ENCODE data around the gene CNTNAP2. TPM values are rescaled to one million over a fixed set of nuclear protein-coding genes. Genes with fewer than 3 reads are reported as not detected.

CNTNAP2 gene
- total RNA-seq, 1 experiment from 2014 or later, result 42.5 TPM

GRCh38 chr7:148433521-148434180 lies 2317.1 kb downstream of the CNTNAP2 start:
- peaks cover 13% of the 10 kb centered on the region for H3K4me1 Mint-ChIP-seq (ENCODE audit: low read depth, unreplicated experiment)
- H3K9me3 Mint-ChIP-seq (ENCODE audit: unreplicated experiment), result no peaks in the 10 kb centered on the region
- Histone ChIP-seq H3K9me3 (no peaks in the 10 kb centered on the region), H3K27me3 (replicated peaks; ENCODE audit: control insufficient read depth, insufficient read depth, low read length) (no peaks in the 10 kb centered on the region), H3K4me1 (0 out of 2 replicates have a peak, but pooled peaks cover 7% of the 10 kb centered on the region), H3K36me3 (ENCODE audit: control insufficient read depth, insufficient read depth, low read length) (no peaks in the 10 kb centered on the region), H3K4me3 (ENCODE audit: low read depth, low read length) (no peak overlapping the region)
- no peaks in the 10 kb centered on the region for H3K27me3 Mint-ChIP-seq (ENCODE audit: insufficient read depth, unreplicated experiment)
- CTCF ChIA-PET, result no interaction called here
- POLR2A ChIA-PET, result no interaction called here
- H3K27ac Mint-ChIP-seq (ENCODE audit: unreplicated experiment), result no peak overlapping the region
- H3K36me3 Mint-ChIP-seq (ENCODE audit: insufficient read depth, unreplicated experiment), result no peaks in the 10 kb centered on the region
- no peak for TF ChIP-seq CTCF (IDR thresholded peaks at IDR 0.05; ENCODE audit: insufficient read depth in 1 of 2, low read depth in 1 of 2, low read length in 1 of 2, severe bottlenecking in 1 of 2, unreplicated experiment in 1 of 2)
- no peak for DNase-seq
- no peak overlapping the region for H3K4me3 Mint-ChIP-seq (ENCODE audit: unreplicated experiment)
- intact Hi-C loops (cut with micrococcal nuclease; ENCODE audit: unreplicated experiment), result no loop called here
- no TSS peak for BruUV-seq (replicated peaks)

GRCh38 chr7:148434181-148434757 lies 2317.7 kb downstream of the CNTNAP2 start:
- DNase-seq, result no peak
- Histone ChIP-seq H3K4me1 (0 out of 2 replicates have a peak, but pooled peaks cover under 1% of the 10 kb centered on the region), H3K27me3 (replicated peaks; ENCODE audit: control insufficient read depth, insufficient read depth, low read length) (no peaks in the 10 kb centered on the region), H3K9me3 (no peaks in the 10 kb centered on the region), H3K4me3 (ENCODE audit: low read depth, low read length) (no peak overlapping the region), H3K36me3 (ENCODE audit: control insufficient read depth, insufficient read depth, low read length) (no peaks in the 10 kb centered on the region)
- Mint-ChIP-seq H3K36me3 (ENCODE audit: insufficient read depth, unreplicated experiment) (no peaks in the 10 kb centered on the region), H3K9me3 (ENCODE audit: unreplicated experiment) (no peaks in the 10 kb centered on the region), H3K4me1 (ENCODE audit: low read depth, unreplicated experiment) (peaks cover 7% of the 10 kb centered on the region), H3K4me3 (ENCODE audit: unreplicated experiment) (no peak overlapping the region), H3K27ac (ENCODE audit: unreplicated experiment) (no peak overlapping the region), H3K27me3 (ENCODE audit: insufficient read depth, unreplicated experiment) (no peaks in the 10 kb centered on the region)
- ChIA-PET CTCF (no interaction called here), POLR2A (no interaction called here)
- intact Hi-C loops (cut with micrococcal nuclease; ENCODE audit: unreplicated experiment), result no loop called here
- BruUV-seq (replicated peaks), result no TSS peak
- no peak for TF ChIP-seq CTCF (IDR thresholded peaks at IDR 0.05; ENCODE audit: insufficient read depth in 1 of 2, low read depth in 1 of 2, low read length in 1 of 2, severe bottlenecking in 1 of 2, unreplicated experiment in 1 of 2)

GRCh38 chr7:148434887-148435286 lies 2318.3 kb downstream of the CNTNAP2 start:
- no peak for DNase-seq
- H3K36me3 ChIP-seq (ENCODE audit: control insufficient read depth, insufficient read depth, low read length), result no peaks in the 10 kb centered on the region
- POLR2A ChIA-PET, result no interaction called here
- intact Hi-C loops (cut with micrococcal nuclease; ENCODE audit: unreplicated experiment), result no loop called here
- no peak for TF ChIP-seq CTCF (IDR thresholded peaks at IDR 0.05; ENCODE audit: insufficient read depth in 1 of 2, low read depth in 1 of 2, low read length in 1 of 2, severe bottlenecking in 1 of 2, unreplicated experiment in 1 of 2)
- Mint-ChIP-seq H3K9me3 (ENCODE audit: unreplicated experiment) (no peaks in the 10 kb centered on the region), H3K27ac (ENCODE audit: unreplicated experiment) (no peak overlapping the region), H3K4me3 (ENCODE audit: unreplicated experiment) (no peak overlapping the region), H3K27me3 (ENCODE audit: insufficient read depth, unreplicated experiment) (no peaks in the 10 kb centered on the region), H3K4me1 (ENCODE audit: low read depth, unreplicated experiment) (peaks cover 6% of the 10 kb centered on the region), H3K36me3 (ENCODE audit: insufficient read depth, unreplicated experiment) (no peaks in the 10 kb centered on the region)
- CTCF ChIA-PET, result no interaction called here
- H3K27me3 ChIP-seq (replicated peaks; ENCODE audit: control insufficient read depth, insufficient read depth, low read length), result no peaks in the 10 kb centered on the region
- BruUV-seq (replicated peaks), result no TSS peak
- no peak overlapping the region for H3K4me3 ChIP-seq (ENCODE audit: low read depth, low read length)
- no peaks in the 10 kb centered on the region for H3K9me3 ChIP-seq
- no peaks in the 10 kb centered on the region for H3K4me1 ChIP-seq

Data from Caco-2 (cell line).